ENCODE data around the gene ASCC2.

DNA sequence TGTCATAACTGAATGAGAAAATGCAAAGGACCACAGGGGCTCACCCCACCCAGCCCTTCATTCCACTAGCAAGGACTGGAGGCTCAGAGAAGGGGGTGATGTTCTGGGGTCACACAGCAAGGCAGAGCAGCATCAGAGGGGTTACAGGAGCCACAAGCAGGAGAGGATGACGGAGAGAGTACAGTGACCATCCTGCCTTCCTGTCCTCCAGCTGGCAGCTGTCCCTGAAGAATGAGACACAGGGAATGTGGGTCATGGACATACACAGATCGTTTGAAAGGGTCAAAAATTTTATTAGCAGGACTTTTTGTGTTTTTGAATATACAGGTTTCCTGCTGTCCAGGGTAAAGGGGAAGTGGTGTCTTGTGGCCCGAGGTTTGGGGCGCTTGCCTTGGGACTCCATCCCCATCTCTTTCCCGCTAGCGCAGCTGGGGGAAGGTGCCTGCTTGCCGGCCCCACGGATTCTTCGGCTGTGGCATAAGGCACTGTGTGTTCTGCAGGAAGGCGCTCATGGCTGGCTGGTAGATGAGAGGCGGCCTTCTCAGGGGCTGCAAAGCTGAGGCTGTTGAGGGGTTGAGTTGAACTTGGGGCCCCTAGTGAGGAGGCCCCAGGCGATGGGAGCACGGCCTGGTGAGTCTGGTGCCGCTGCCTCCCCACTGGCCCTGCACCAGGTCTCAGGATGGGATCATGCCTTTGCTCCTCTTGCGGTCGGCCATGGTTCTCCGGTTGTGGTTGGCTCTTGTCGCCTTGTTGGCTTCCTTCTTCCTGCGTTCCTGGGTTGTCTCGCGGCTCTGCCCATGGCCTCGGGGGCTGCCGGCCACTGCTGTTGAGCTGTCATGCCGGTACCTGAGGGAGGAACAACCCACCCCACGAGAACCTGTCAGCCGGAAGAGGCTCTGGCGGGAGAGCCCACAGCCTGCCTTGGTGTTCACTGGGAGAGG, 49.5 kb downstream of the ASCC2 start:
- TF ChIP-seq BHLHE40 (IDR thresholded peaks at IDR 0.05; ENCODE audit: borderline replicate concordance) = no peak
- TF ChIP-seq L3MBTL2 (conservative IDR thresholded peaks at IDR 0.05) = no peak
- no peak for TF ChIP-seq ZNF384 (IDR thresholded peaks at IDR 0.05)
- TF ChIP-seq SP1 (IDR thresholded peaks at IDR 0.05) = no peak
- no peak for TF ChIP-seq ARNT (IDR thresholded peaks at IDR 0.05)
- no peak for TF ChIP-seq FOXA1 (IDR thresholded peaks at IDR 0.05)
- TF ChIP-seq FOXK2 (IDR thresholded peaks at IDR 0.05) = no peak
- no peak for TF ChIP-seq FOXM1 (IDR thresholded peaks at IDR 0.05; ENCODE audit: borderline replicate concordance)
- TF ChIP-seq LEF1 (IDR thresholded peaks at IDR 0.05; ENCODE audit: borderline replicate concordance) = no peak
- no peak for TF ChIP-seq TARDBP (IDR thresholded peaks at IDR 0.05)
- TF ChIP-seq CTBP1 (IDR thresholded peaks at IDR 0.05; ENCODE audit: borderline replicate concordance) = no peak

All from HEK293T (cell line).